Measurements from ENCODE around the gene LIMS1.

GRCh38 chr2:108635630-108636354, 101.5 kb downstream of the LIMS1 start:
- no peak for TF ChIP-seq CTCF (IDR thresholded peaks at IDR 0.05; ENCODE audit: insufficient read depth, low read length, poor library complexity, severe bottlenecking)
- no peak for TF ChIP-seq EZH2phosphoT487 (conservative IDR thresholded peaks at IDR 0.05; ENCODE audit: low read length)

Measured in SU-DHL-6 (cell line).